ENCODE results near the gene CLDND2. TPM values are rescaled to one million over a fixed set of nuclear protein-coding genes. Genes with fewer than 3 reads are reported as not detected.

CLDND2 gene
- total RNA-seq, 3 donors from 2014 or later, result 3.8 to 6.4 (median 5.3) TPM

DNA sequence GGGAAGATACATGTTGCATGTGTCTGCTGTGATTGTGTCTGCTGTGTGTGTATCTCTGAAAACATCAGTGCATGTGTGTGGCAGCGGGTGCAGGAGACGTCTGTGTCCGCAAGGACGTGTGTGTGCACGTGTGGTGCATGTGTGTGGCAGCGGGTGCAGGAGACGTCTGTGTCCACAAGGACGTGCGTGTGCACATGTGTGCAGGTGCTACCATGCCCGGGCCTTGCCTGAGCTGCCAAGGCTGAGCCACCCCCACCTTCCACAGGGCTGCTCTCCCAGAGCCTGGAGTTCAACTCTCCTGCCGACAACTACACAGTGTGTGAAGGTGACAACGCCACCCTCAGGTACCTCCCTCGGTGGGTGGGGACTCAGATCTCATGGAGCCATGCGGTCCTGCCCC lies 47.0 kb downstream of the CLDND2 start:
- H3K9me3 Mint-ChIP-seq, result no peaks in the 10 kb centered on the region
- no peak for DNase-seq
- no peaks in the 10 kb centered on the region for H3K4me1 Mint-ChIP-seq (ENCODE audit: low read depth)
- no peak overlapping the region for H3K4me3 Mint-ChIP-seq
- H3K27me3 Mint-ChIP-seq (ENCODE audit: low read depth), result peaks cover 56% of the 10 kb centered on the region
- H3K36me3 Mint-ChIP-seq (ENCODE audit: insufficient read depth), result no peaks in the 10 kb centered on the region
- ATAC-seq, result no peak

- Mint-ChIP-seq H3K4me3 (no peak overlapping the region), H3K36me3 (ENCODE audit: insufficient read depth) (no peaks in the 10 kb centered on the region)
Observed at GRCh38 chr19:51320280-51320657, 48.5 kb downstream of the CLDND2 start.

GRCh38 chr19:51319649-51320279 lies 49.0 kb downstream of the CLDND2 start:
- DNase-seq, result no peak
- H3K4me3 Mint-ChIP-seq, result no peak overlapping the region

More at GRCh38 chr19:51320280-51320657, 48.5 kb downstream of the CLDND2 start:
- Mint-ChIP-seq H3K27me3 (ENCODE audit: low read depth) (peaks cover 43% of the 10 kb centered on the region), H3K4me1 (ENCODE audit: low read depth) (no peaks in the 10 kb centered on the region), H3K9me3 (no peaks in the 10 kb centered on the region)
- DNase-seq, result no peak
- ATAC-seq, result no peak

DNA sequence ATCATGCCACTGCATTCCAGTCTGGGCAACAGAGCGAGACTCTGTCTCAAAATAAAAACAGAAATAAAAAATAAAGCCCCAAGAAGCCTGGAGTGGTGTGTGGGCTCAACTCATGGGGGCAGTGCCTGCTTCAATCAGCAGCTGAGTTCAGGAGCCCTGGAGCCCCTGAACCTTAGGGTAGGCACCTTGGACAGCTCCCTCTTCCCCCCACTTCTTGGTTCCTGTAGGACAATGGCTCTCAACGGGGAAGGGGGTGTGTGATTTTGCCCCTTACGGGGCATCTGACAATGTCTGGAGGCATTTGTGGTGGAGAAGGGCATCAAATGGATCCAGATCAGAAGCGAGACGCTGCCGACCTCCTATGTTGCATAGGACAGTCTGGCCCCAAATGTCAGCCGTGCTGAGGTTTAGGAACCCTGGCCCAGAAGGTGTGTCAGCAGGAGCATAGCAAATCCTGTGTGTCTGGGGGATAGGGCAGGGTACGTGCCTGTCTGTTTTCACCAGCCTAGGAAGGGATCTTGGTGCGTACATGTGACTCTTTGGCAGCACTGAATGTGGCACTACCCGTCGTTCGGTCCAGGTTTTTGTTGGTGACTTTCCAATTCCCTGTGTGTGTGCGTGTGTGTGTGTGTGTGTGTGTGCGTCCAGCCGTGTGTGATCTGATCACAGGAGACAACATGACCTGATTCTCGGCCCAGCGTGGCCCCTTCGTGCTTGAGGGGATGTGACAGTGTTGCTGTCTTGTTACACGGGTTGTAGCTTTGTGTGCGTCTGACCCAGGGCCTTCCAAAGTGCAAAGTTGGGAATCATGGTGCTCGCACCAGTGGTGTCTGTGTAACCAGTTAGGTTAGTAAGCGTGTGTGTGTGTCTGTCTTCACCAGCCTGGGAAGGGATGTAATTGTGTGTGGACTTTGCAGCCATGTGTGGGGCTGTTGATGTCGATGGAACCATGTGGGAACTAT lies 49.8 kb downstream of the CLDND2 start:
- DNase-seq, result no peak
- Mint-ChIP-seq H3K36me3 (ENCODE audit: insufficient read depth) (no peaks in the 10 kb centered on the region), H3K9me3 (peaks cover 6% of the 10 kb centered on the region), H3K4me3 (no peak overlapping the region), H3K4me1 (ENCODE audit: low read depth) (no peaks in the 10 kb centered on the region), H3K27me3 (ENCODE audit: low read depth) (peaks cover 43% of the 10 kb centered on the region)
- no peak for ATAC-seq

More at GRCh38 chr19:51319649-51320279, 49.0 kb downstream of the CLDND2 start:
- H3K9me3 Mint-ChIP-seq, result peaks cover 2% of the 10 kb centered on the region
- H3K36me3 Mint-ChIP-seq (ENCODE audit: insufficient read depth), result no peaks in the 10 kb centered on the region
- H3K4me1 Mint-ChIP-seq (ENCODE audit: low read depth), result no peaks in the 10 kb centered on the region
- H3K27me3 Mint-ChIP-seq (ENCODE audit: low read depth), result peaks cover 44% of the 10 kb centered on the region
- no peak for ATAC-seq

- no peaks in the 10 kb centered on the region for H3K36me3 Mint-ChIP-seq (ENCODE audit: insufficient read depth)
- ATAC-seq (no peak), DNase-seq (no peak)
- H3K27me3 Mint-ChIP-seq (ENCODE audit: low read depth), result peaks cover 38% of the 10 kb centered on the region
- H3K4me1 Mint-ChIP-seq (ENCODE audit: low read depth), result peaks cover 2% of the 10 kb centered on the region
- H3K4me3 Mint-ChIP-seq, result no peak overlapping the region
- peaks cover 6% of the 10 kb centered on the region for H3K9me3 Mint-ChIP-seq
Observed at GRCh38 chr19:51317968-51318367, 50.8 kb downstream of the CLDND2 start.

DNA sequence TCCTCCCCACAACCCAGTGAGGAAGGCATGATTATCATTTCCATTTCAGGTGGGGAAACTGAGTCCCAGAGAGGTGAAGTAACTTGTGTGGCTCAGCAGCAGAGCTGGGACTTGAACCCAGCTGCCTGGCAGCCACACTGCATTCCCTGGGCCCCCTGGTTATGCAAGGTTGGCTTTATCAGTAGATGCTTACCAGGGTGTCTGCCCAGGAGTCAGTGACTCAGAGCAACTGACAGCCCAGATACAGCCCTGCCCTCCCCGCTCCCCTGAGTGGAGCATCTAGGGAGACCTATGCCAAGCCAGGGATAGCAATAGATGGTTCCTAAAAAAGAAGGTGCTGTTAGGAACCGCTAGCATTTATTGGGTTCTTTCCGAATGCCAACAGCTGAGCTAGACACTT lies 51.4 kb downstream of the CLDND2 start:
- H3K9me3 Mint-ChIP-seq, result peaks cover 6% of the 10 kb centered on the region
- ATAC-seq (no peak), DNase-seq (no peak)
- peaks cover 37% of the 10 kb centered on the region for H3K27me3 Mint-ChIP-seq (ENCODE audit: low read depth)
- H3K4me1 Mint-ChIP-seq (ENCODE audit: low read depth), result peaks cover 2% of the 10 kb centered on the region
- no peak overlapping the region for H3K4me3 Mint-ChIP-seq
- no peaks in the 10 kb centered on the region for H3K36me3 Mint-ChIP-seq (ENCODE audit: insufficient read depth)

Other genes with a start within 250 kb of the CLDND2 start
- gene SIGLEC9, start 244.1 kb downstream of the CLDND2 start, total RNA-seq, result under 1 TPM; 0.22 to 0.43 (median 0.37) TPM
- gene SIGLEC7, start 226.7 kb downstream of the CLDND2 start, total RNA-seq, result under 1 TPM in 1 of 3 donors, not detected in 2; 0.16 TPM
- under 1 TPM; 0.11 to 0.51 (median 0.11) TPM for gene CD33, start 143.9 kb downstream of the CLDND2 start, total RNA-seq
- not detected for gene SIGLECL1, start 117.9 kb downstream of the CLDND2 start, total RNA-seq
- gene IGLON5, start 57.4 kb downstream of the CLDND2 start, total RNA-seq, result under 1 TPM in 1 of 3 donors, not detected in 2; 0.08 TPM
- 1 to 10 TPM; 1.6 to 2.3 (median 1.8) TPM for gene VSIG10L, start 26.9 kb downstream of the CLDND2 start, total RNA-seq
- 10 to 100 TPM; 65.8 to 74.9 (median 73.3) TPM for gene ETFB, start 2.6 kb downstream of the CLDND2 start, total RNA-seq
- 100 to 1,000 TPM; 146 to 232 (median 153) TPM for gene NKG7, start 3.7 kb upstream of the CLDND2 start, total RNA-seq
- gene LIM2, start 19.0 kb upstream of the CLDND2 start, total RNA-seq, result under 1 TPM in 2 of 3 donors, not detected in 1; 0.58 to 0.65 TPM
- gene C19orf84, start 21.6 kb upstream of the CLDND2 start, total RNA-seq, result not detected
- gene SIGLEC10, start 48.6 kb upstream of the CLDND2 start, total RNA-seq, result under 1 TPM; 0.43 to 0.63 (median 0.53) TPM
- gene SIGLEC8, start 89.5 kb upstream of the CLDND2 start, total RNA-seq, result not detected
- not detected for gene CEACAM18, start 109.5 kb upstream of the CLDND2 start, total RNA-seq
- gene SIGLEC12, start 132.8 kb upstream of the CLDND2 start, total RNA-seq, result 1 to 10 TPM in 1 of 3 donors, under 1 TPM in 1, not detected in 1; 0.51 to 1.3 TPM
- gene SIGLEC6, start 162.7 kb upstream of the CLDND2 start, total RNA-seq, result under 1 TPM in 1 of 3 donors, not detected in 2; 0.32 TPM
- 1 to 10 TPM; 5.3 to 7.5 (median 6.0) TPM for gene ZNF175, start 202.3 kb upstream of the CLDND2 start, total RNA-seq